Activated CD4-positive, alpha-beta T cell treated with anti-CD3 and anti-CD28 coated beads for 36 hours (primary cell): ENCODE data around the gene CHTF8. TPM values are rescaled to one million over a fixed set of nuclear protein-coding genes. Genes with fewer than 3 reads are reported as not detected.
"Not testable (repeated sequence)": the region's sequence is repeated elsewhere in the genome, so short reads cannot be mapped to it uniquely, and the experiment has no call there.

ENCODE experiments used
- ATAC-seq: fragments of 200-7000 bp; cut with Tn5 transposase; one replicate; pipeline ENCODE4 v1.10.0; 2021; ENCODE audit warnings: mild to moderate bottlenecking, moderate library complexity
- CTCF ChIA-PET: fragments of 350-600 bp; sonication (Branson Sonifier 250); formaldehyde crosslinking; loops from one replicate; lab custom pipeline; 2021; ENCODE audit warnings: antibody characterized with exemption; lab: Charles Lee
- POLR2A ChIA-PET: fragments of 350-600 bp; sonication (Branson Sonifier 250); formaldehyde crosslinking; loops from one replicate; lab custom pipeline; 2021; ENCODE audit warnings: antibody characterized with exemption, inconsistent platforms; lab: Charles Lee
- DNase-seq: peaks from one replicate; pipeline ENCODE4 v3.0.0-alpha.2; 2020
- H3K27ac Mint-ChIP-seq: one replicate; pipeline ENCODE4 v1.8.0; 2021; ENCODE audit warnings: mixed read lengths
- H3K27me3 Mint-ChIP-seq: one replicate; pipeline ENCODE4 v1.8.0; 2021; ENCODE audit warnings: mixed read lengths
- H3K36me3 Mint-ChIP-seq: one replicate; pipeline ENCODE4 v1.8.0; 2021; ENCODE audit warnings: low read depth, mixed read lengths
- H3K4me1 Mint-ChIP-seq: one replicate; pipeline ENCODE4 v1.8.0; 2021; ENCODE audit warnings: mixed read lengths
- H3K4me3 Mint-ChIP-seq: one replicate; pipeline ENCODE4 v1.8.0; 2021; ENCODE audit warnings: mild to moderate bottlenecking, moderate library complexity, mixed read lengths
- H3K9me3 Mint-ChIP-seq: one replicate; pipeline ENCODE4 v1.8.0; 2021; ENCODE audit warnings: low read depth, mixed read lengths
- intact Hi-C, 2 experiments: fragments of 100-400 bp; cut with DNase I in 1 of 2; cut with micrococcal nuclease in 1 of 2; formaldehyde crosslinking; loops; one replicate each; pipeline versions ENCODE4 v1.14.2 to v1.15.1; 2022 to 2024; cut with DNase I, micrococcal nuclease
- total RNA-seq, 2 experiments: library from RNA; stranded (reverse); gene quantifications; one replicate each; pipeline ENCODE4 v1.2.3, GENCODE V29; 2021

The CHTF8 gene
- total RNA-seq, 2 experiments from 2014 or later = 153 to 194 TPM

DNA sequence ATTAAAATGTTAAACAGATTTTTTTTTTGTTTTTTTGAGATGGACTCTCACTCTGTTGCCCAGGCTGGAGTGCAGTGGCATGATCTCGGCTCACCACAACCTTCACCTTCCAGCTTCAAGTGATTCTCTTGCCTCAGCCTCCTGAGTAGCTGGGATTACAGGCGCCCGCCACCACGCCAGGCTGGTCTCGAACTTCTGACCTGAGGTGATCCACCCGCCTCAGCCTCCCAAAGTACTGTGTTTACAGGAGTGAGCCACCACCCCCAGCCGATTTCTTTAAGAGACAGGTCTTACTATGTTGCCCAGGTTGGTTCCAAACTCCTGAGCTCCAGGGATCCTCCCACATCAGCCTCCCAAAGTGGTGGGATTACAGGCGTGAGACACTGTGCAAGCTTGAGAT, 8.0 kb downstream of the CHTF8 start:
- CTCF ChIA-PET = interaction anchor here (0.5 to 6.3 kb wide), 27 partner anchors 9 to 1596 kb away, joined by 3 to 59 read pairs (median 4); partner anchors contain the start of genes CHTF8, HAS3, TANGO6 and UTP4
- H3K4me3 Mint-ChIP-seq, H3K27me3 Mint-ChIP-seq, H3K27ac Mint-ChIP-seq, DNase-seq, ATAC-seq, H3K9me3 Mint-ChIP-seq: not testable (repeated sequence)
- POLR2A ChIA-PET = interaction anchor here (0.6 to 1.1 kb wide), 2 partner anchors 18 to 487 kb away, joined by 3 read pairs; no protein-coding TSS in a partner anchor
- peaks cover 25% of the 10 kb centered on the region for H3K36me3 Mint-ChIP-seq
- intact Hi-C loops = loop anchor here in 1 of 2 experiments (1.0 to 5.0 kb wide), 4 partner anchors 222 to 596 kb away; no protein-coding TSS in a partner anchor
- H3K4me1 Mint-ChIP-seq = peaks cover 21% of the 10 kb centered on the region

DNA sequence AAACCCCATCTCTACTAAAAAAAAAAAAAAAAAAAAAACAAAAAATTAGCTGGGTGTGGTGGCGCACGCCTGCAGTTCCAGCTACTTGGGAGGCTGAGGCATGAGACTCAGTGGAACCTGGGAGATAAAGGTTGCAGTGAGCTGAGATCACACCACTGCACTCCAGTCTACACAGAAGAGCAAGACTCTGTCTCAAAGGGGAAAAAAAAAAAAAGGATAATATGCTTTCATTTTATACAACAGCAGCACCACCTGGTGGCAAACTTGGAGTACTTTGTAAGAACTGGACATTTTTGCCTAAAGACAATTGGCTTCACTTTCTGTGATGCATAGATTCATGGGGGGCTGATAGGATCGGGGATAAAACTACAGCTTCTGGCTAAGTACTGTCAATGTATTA, 8.5 kb downstream of the CHTF8 start:
- H3K4me1 Mint-ChIP-seq = peaks cover 20% of the 10 kb centered on the region
- no peaks in the 10 kb centered on the region for H3K9me3 Mint-ChIP-seq
- DNase-seq = peak; percentile 79
- peak; percentile 51 for ATAC-seq
- intact Hi-C loops = loop anchor here in 1 of 2 experiments (1.0 to 5.0 kb wide), 4 partner anchors 222 to 596 kb away; no protein-coding TSS in a partner anchor
- no peak overlapping the region for H3K27ac Mint-ChIP-seq
- ChIA-PET CTCF (interaction anchor here (0.5 to 6.3 kb wide), 32 partner anchors 8 to 1596 kb away, joined by 3 to 59 read pairs (median 4); partner anchors contain the start of genes CHTF8, HAS3, TANGO6 and UTP4), POLR2A (interaction anchor here (1.1 kb wide), 1 partner anchor 18 kb away, joined by 3 read pairs; no protein-coding TSS in a partner anchor)
- peaks cover 30% of the 10 kb centered on the region for H3K36me3 Mint-ChIP-seq
- no peaks in the 10 kb centered on the region for H3K27me3 Mint-ChIP-seq
- no peak overlapping the region for H3K4me3 Mint-ChIP-seq

DNA sequence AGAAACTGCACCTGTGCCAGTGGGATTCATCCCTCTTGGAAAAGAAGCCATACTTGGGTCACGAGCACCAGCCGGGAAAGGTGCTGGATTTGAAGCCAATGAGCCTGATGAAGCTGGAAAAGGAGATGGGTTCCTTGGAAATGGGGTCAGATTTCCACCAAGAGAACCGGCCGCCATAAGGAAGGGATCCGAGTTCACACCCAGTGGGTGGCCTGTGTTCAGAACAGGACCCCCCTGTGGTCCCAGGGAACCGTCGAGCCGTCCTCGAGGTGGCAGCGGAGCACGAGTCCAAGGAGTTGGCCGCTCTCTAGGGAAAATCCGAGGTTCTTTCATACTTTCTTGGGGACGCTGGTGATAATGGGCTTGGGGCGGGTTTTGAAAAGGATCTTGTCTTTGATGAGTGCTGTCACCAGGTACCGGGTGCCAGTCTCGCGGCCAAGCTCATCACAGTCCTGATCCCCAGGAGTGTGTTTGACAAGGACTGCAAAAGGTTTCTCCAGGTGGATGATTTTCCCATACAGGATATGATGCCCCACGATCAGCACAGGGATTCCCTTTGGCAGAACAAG, 12.2 kb downstream of the CHTF8 start:
- ChIA-PET CTCF (interaction anchor here (6.3 kb wide), 1 partner anchor 8 kb away, joined by 59 read pairs; no protein-coding TSS in a partner anchor), POLR2A (no interaction called here)
- intact Hi-C loops = loop anchor here in 1 of 2 experiments (5.0 kb wide), 1 partner anchor 218 kb away; no protein-coding TSS in a partner anchor
- H3K9me3 Mint-ChIP-seq = no peaks in the 10 kb centered on the region
- peaks cover 5% of the 10 kb centered on the region for H3K4me1 Mint-ChIP-seq
- H3K27ac Mint-ChIP-seq = no peak overlapping the region
- ATAC-seq = no peak
- H3K36me3 Mint-ChIP-seq = peaks cover 45% of the 10 kb centered on the region
- H3K4me3 Mint-ChIP-seq = no peak overlapping the region
- no peak for DNase-seq
- H3K27me3 Mint-ChIP-seq = no peaks in the 10 kb centered on the region

DNA sequence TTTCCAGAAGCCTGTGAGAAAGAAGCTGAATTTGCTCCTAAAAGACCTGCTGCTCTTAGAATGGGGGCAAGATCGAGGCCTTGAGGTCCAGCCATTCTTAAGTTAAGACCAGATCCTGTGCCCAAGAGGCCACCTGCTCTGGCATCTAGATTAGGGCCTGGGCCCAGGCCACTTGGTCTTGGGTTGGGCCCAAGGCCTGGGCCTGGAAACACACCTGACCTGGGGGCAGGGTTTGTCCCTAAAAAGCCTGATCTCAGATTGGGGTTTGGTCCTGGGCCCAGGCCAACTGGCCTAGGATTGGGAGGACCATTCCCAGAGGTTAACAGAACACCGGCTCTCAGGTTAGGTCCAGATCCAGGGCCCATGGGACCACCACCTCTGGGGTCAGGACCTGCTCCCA, 12.9 kb downstream of the CHTF8 start:
- Mint-ChIP-seq H3K4me3 (no peak overlapping the region), H3K36me3 (peaks cover 45% of the 10 kb centered on the region), H3K9me3 (no peaks in the 10 kb centered on the region), H3K27me3 (no peaks in the 10 kb centered on the region), H3K4me1 (peaks cover 5% of the 10 kb centered on the region), H3K27ac (no peak overlapping the region)
- POLR2A ChIA-PET = no interaction called here
- ATAC-seq (no peak), DNase-seq (no peak)
- intact Hi-C loops = no loop called here
- CTCF ChIA-PET = interaction anchor here (0.9 kb wide), 1 partner anchor 11 kb away, joined by 3 read pairs; no protein-coding TSS in a partner anchor

DNA sequence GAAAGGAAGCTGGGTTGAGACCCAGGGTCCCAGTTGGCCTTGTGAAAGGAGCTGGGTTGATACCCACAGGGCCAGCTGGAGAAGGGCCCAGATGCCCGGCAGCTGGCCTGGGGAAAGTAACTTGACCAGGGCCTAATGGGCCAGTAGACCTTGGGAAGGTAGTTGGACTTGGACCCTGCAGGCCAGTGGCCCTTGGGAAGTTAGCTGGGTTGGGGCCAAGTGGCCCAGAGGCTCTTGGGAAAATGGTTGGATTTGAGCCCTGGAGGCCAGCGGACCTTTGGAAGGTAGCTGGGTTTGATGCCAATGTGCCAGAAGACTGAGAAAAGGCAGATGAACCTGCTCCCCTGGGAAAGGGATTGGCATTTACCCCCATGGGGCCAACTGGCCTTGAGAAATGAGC, 13.4 kb downstream of the CHTF8 start:
- Mint-ChIP-seq H3K27ac (no peak overlapping the region), H3K4me3 (no peak overlapping the region), H3K4me1 (peaks cover 3% of the 10 kb centered on the region), H3K9me3 (no peaks in the 10 kb centered on the region), H3K27me3 (no peaks in the 10 kb centered on the region), H3K36me3 (peaks cover 43% of the 10 kb centered on the region)
- POLR2A ChIA-PET = interaction anchor here (0.6 kb wide), 1 partner anchor 1209 kb away, joined by 3 read pairs; no protein-coding TSS in a partner anchor
- ATAC-seq = no peak
- CTCF ChIA-PET = interaction anchor here (0.9 to 1.3 kb wide), 2 partner anchors 10 to 11 kb away, joined by 3 to 5 read pairs; no protein-coding TSS in a partner anchor
- DNase-seq = no peak
- intact Hi-C loops = no loop called here

DNA sequence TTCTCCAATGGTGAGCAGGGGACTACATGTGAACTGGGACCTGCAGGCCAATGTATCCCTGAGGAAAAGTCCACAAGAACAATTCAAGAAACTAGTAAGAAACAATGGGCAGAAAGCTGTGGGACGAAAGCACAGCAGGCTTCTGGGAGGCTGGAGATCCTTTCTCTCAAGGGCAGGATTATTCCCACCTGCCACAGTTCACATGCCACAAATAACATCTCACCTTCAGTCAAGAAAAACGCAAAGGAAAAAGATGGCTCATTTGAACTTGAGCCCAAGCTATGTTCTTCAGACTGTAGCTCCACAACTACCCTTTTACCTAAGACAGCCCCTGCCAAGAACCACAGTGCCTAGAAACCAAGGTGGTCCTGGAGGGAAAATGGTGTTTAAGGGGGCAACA, 13.9 kb downstream of the CHTF8 start:
- POLR2A ChIA-PET = interaction anchor here (0.6 kb wide), 1 partner anchor 1208 kb away, joined by 3 read pairs; no protein-coding TSS in a partner anchor
- intact Hi-C loops = no loop called here
- Mint-ChIP-seq H3K9me3 (no peaks in the 10 kb centered on the region), H3K4me1 (peaks cover 2% of the 10 kb centered on the region), H3K36me3 (peaks cover 42% of the 10 kb centered on the region), H3K27ac (no peak overlapping the region), H3K4me3 (no peak overlapping the region), H3K27me3 (no peaks in the 10 kb centered on the region)
- CTCF ChIA-PET = interaction anchor here (0.9 to 1.3 kb wide), 3 partner anchors 10 to 15 kb away, joined by 3 to 5 read pairs (median 3); no protein-coding TSS in a partner anchor
- DNase-seq (no peak), ATAC-seq (no peak)

DNA sequence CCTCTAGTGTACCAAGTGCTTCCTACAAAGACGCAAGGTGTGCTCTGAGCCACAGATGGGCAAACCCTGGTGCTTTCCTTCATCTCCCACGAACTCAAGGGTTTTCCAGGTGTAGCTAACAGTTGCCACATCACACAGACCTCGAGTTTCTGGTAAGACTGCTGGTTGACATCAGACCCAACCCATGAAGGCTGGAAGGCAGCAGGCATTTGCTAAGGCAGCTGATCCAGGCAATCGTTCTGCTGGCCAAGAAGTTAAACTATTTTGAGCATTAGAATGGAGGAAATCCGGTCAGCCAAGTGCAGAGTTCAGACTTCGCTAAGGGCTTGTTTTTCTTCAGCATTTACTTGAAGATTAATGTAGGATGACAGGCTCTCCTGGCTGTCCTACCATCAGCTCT, 15.5 kb downstream of the CHTF8 start:
- Mint-ChIP-seq H3K27ac (no peak overlapping the region), H3K36me3 (peaks cover 38% of the 10 kb centered on the region), H3K4me1 (peaks cover 2% of the 10 kb centered on the region), H3K9me3 (no peaks in the 10 kb centered on the region), H3K27me3 (no peaks in the 10 kb centered on the region), H3K4me3 (no peak overlapping the region)
- DNase-seq (no peak), ATAC-seq (no peak)
- intact Hi-C loops = no loop called here
- ChIA-PET CTCF (interaction anchor here (0.9 to 1.4 kb wide), 3 partner anchors 13 to 270 kb away, joined by 4 to 5 read pairs (median 5); partner anchors contain the start of genes CHTF8 and UTP4), POLR2A (interaction anchor here (0.6 kb wide), 1 partner anchor 678 kb away, joined by 4 read pairs; no protein-coding TSS in a partner anchor)

DNA sequence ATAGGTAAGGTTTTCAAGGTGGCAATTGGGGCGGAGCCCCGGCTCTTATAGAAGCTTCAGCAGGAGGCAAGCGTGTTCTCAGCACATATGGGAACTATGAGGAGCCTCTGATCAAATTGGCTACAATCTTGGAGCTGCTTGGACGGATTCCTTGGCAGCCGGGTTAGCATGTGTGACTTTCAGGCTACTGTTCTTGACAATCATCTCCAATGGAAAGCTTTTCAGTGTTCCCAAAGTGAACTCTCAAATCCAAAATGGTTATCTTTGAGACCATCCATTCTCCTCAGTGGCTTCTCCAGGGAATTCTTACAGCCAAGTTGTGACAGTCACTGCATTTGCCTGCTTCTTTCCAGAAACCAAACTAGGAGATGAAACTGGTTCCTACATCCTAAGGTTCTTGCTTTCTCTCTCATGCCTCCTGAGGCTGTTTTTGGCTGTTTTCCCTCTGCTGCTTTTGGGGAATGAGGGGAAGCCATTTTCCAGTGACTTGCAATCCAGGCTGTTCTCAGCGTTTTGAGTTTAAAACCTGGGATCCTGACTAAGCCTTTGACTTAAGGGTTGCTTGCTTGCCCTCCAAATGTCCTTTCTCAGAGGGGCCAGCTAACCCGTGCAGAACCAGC, 16.0 kb downstream of the CHTF8 start:
- Mint-ChIP-seq H3K9me3 (no peaks in the 10 kb centered on the region), H3K4me3 (no peak overlapping the region), H3K4me1 (peaks cover 2% of the 10 kb centered on the region), H3K27me3 (no peaks in the 10 kb centered on the region), H3K36me3 (peaks cover 36% of the 10 kb centered on the region), H3K27ac (no peak overlapping the region)
- ChIA-PET CTCF (interaction anchor here (0.8 to 1.4 kb wide), 6 partner anchors 8 to 414 kb away, joined by 3 to 7 read pairs (median 4); partner anchors contain the start of genes CHTF8 and UTP4), POLR2A (no interaction called here)
- intact Hi-C loops = no loop called here
- DNase-seq = no peak
- ATAC-seq = no peak

DNA sequence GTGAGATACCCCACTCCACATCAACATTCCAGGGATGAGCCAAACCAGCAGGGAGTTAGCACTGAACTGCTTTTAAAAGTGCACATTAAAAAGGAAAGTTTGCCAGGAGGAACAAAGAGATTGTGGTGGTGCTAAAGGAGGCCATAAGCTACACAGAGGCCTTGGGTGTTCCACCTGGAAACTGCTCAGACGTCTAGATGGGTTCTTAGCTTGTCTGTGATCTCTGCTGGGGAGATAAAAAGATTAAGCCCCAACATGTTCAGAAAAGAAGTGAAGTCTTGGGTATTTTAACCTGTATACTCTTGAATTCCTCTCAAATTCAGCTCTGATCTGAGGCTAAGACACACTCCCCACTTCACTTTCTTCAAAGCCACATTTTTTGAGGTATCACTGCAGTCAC, 16.6 kb downstream of the CHTF8 start:
- H3K36me3 Mint-ChIP-seq = peaks cover 31% of the 10 kb centered on the region
- H3K27me3 Mint-ChIP-seq = no peaks in the 10 kb centered on the region
- POLR2A ChIA-PET = no interaction called here
- no peaks in the 10 kb centered on the region for H3K9me3 Mint-ChIP-seq
- CTCF ChIA-PET = interaction anchor here (0.8 to 1.4 kb wide), 6 partner anchors 8 to 413 kb away, joined by 3 to 7 read pairs (median 4); partner anchors contain the start of genes CHTF8 and UTP4
- intact Hi-C loops = no loop called here
- H3K27ac Mint-ChIP-seq = no peak overlapping the region
- no peak for ATAC-seq
- H3K4me3 Mint-ChIP-seq = no peak overlapping the region
- H3K4me1 Mint-ChIP-seq = peaks cover 2% of the 10 kb centered on the region
- DNase-seq = no peak

DNA sequence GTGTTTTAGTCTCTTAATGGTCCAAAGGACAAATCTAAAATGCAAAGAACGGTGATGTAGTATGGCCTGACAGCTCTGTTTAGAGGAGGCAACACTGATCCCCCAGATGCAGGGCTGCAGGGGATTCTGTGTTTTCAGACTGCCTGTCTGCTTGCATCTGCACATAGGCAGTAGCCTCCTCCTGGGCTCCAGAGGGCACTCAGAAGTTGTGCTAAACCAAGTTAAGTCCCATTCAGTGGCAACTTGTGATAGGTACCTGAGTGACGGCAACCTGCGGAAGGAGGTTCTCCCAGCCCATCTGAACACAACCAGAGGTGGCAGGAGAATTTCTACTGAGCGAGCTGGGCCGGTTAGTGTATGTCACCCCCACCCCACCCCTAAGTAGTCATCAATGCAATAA, 17.0 kb downstream of the CHTF8 start:
- Mint-ChIP-seq H3K4me3 (no peak overlapping the region), H3K9me3 (no peaks in the 10 kb centered on the region), H3K4me1 (peaks cover 2% of the 10 kb centered on the region), H3K27me3 (no peaks in the 10 kb centered on the region), H3K36me3 (peaks cover 27% of the 10 kb centered on the region), H3K27ac (no peak overlapping the region)
- POLR2A ChIA-PET = no interaction called here
- DNase-seq (no peak), ATAC-seq (no peak)
- intact Hi-C loops = no loop called here
- CTCF ChIA-PET = interaction anchor here (1.1 to 5.4 kb wide), 2 partner anchors 8 to 9 kb away, joined by 7 to 59 read pairs; no protein-coding TSS in a partner anchor

DNA sequence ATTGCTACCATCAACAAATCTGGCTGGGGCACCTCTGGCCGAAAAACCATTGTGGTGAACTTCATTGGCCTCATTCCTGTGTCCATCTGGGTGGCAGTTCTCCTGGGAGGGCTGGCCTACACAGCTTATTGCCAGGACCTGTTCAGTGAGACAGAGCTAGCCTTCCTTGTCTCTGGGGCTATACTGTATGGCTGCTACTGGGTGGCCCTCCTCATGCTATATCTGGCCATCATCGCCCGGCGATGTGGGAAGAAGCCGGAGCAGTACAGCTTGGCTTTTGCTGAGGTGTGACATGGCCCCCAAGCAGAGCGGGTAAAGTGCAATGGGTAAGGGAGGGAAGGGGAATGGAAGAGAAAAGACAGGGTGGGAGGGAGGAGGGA, 17.4 kb downstream of the CHTF8 start:
- ATAC-seq (no peak), DNase-seq (no peak)
- H3K9me3 Mint-ChIP-seq = no peaks in the 10 kb centered on the region
- ChIA-PET POLR2A (no interaction called here), CTCF (interaction anchor here (0.6 to 5.4 kb wide), 3 partner anchors 8 to 471 kb away, joined by 4 to 59 read pairs (median 4); no protein-coding TSS in a partner anchor)
- peaks cover 2% of the 10 kb centered on the region for H3K4me1 Mint-ChIP-seq
- no peaks in the 10 kb centered on the region for H3K27me3 Mint-ChIP-seq
- H3K27ac Mint-ChIP-seq = no peak overlapping the region
- no peak overlapping the region for H3K4me3 Mint-ChIP-seq
- peaks cover 24% of the 10 kb centered on the region for H3K36me3 Mint-ChIP-seq
- intact Hi-C loops = no loop called here
